ENCODE data around the gene RYR1. TPM values are rescaled to one million over a fixed set of nuclear protein-coding genes. Genes with fewer than 3 reads are reported as not detected.

The RYR1 gene
- total and polyA plus RNA-seq, 2 of the 8 experiments (the other 6 are each of a cell fraction or from before 2014, with no cell fraction given) = 5.8 to 11.8 TPM

DNA sequence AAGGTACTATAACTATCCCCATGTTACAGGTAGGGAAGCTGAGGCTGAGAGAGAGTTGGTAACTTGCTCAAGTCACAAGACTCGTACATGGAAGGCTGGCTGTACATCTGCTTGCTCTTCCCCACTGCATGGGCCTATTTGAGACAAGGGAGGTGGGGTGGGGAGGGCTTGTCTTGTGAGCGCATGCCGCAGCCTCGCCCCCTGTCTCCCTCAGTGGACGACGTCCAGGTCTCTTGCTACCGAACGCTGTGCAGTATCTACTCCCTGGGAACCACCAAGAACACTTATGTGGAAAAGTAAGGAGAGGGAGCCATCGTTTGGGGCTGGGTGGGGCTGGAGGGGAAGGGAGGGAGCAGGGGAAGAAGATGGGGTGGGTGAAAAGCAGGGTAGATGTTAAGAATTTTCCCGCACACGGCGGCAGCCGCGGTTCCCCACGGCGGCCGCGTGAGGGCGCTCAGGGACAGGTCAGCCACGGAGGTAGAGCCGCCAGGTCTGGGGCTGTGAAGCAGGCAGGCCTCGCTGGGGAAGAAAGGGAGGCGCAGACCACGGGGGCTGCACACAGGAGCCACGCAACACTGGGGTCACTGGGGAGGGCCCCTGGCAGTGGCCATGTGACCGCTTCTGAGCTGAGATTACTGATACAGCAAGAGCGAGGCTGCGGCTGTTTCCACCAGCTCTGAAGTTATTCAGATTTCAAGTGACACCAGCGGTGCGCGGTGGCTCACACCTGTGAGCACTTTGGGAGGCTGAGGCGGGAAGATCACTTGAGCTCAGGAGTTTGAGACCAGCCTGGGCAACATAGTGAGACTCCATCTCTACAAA lies 81.5 kb downstream of the RYR1 start (continued):
- TF ChIP-seq, protein P1, sequence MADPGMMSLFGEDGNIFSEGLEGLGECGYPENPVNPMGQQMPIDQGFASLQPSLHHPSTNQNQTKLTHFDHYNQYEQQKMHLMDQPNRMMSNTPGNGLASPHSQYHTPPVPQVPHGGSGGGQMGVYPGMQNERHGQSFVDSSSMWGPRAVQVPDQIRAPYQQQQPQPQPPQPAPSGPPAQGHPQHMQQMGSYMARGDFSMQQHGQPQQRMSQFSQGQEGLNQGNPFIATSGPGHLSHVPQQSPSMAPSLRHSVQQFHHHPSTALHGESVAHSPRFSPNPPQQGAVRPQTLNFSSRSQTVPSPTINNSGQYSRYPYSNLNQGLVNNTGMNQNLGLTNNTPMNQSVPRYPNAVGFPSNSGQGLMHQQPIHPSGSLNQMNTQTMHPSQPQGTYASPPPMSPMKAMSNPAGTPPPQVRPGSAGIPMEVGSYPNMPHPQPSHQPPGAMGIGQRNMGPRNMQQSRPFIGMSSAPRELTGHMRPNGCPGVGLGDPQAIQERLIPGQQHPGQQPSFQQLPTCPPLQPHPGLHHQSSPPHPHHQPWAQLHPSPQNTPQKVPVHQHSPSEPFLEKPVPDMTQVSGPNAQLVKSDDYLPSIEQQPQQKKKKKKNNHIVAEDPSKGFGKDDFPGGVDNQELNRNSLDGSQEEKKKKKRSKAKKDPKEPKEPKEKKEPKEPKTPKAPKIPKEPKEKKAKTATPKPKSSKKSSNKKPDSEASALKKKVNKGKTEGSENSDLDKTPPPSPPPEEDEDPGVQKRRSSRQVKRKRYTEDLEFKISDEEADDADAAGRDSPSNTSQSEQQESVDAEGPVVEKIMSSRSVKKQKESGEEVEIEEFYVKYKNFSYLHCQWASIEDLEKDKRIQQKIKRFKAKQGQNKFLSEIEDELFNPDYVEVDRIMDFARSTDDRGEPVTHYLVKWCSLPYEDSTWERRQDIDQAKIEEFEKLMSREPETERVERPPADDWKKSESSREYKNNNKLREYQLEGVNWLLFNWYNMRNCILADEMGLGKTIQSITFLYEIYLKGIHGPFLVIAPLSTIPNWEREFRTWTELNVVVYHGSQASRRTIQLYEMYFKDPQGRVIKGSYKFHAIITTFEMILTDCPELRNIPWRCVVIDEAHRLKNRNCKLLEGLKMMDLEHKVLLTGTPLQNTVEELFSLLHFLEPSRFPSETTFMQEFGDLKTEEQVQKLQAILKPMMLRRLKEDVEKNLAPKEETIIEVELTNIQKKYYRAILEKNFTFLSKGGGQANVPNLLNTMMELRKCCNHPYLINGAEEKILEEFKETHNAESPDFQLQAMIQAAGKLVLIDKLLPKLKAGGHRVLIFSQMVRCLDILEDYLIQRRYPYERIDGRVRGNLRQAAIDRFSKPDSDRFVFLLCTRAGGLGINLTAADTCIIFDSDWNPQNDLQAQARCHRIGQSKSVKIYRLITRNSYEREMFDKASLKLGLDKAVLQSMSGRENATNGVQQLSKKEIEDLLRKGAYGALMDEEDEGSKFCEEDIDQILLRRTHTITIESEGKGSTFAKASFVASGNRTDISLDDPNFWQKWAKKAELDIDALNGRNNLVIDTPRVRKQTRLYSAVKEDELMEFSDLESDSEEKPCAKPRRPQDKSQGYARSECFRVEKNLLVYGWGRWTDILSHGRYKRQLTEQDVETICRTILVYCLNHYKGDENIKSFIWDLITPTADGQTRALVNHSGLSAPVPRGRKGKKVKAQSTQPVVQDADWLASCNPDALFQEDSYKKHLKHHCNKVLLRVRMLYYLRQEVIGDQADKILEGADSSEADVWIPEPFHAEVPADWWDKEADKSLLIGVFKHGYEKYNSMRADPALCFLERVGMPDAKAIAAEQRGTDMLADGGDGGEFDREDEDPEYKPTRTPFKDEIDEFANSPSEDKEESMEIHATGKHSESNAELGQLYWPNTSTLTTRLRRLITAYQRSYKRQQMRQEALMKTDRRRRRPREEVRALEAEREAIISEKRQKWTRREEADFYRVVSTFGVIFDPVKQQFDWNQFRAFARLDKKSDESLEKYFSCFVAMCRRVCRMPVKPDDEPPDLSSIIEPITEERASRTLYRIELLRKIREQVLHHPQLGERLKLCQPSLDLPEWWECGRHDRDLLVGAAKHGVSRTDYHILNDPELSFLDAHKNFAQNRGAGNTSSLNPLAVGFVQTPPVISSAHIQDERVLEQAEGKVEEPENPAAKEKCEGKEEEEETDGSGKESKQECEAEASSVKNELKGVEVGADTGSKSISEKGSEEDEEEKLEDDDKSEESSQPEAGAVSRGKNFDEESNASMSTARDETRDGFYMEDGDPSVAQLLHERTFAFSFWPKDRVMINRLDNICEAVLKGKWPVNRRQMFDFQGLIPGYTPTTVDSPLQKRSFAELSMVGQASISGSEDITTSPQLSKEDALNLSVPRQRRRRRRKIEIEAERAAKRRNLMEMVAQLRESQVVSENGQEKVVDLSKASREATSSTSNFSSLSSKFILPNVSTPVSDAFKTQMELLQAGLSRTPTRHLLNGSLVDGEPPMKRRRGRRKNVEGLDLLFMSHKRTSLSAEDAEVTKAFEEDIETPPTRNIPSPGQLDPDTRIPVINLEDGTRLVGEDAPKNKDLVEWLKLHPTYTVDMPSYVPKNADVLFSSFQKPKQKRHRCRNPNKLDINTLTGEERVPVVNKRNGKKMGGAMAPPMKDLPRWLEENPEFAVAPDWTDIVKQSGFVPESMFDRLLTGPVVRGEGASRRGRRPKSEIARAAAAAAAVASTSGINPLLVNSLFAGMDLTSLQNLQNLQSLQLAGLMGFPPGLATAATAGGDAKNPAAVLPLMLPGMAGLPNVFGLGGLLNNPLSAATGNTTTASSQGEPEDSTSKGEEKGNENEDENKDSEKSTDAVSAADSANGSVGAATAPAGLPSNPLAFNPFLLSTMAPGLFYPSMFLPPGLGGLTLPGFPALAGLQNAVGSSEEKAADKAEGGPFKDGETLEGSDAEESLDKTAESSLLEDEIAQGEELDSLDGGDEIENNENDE (IDR thresholded peaks at IDR 0.05; ENCODE audit: insufficient replicate concordance, low read length) = no peak
- TF ChIP-seq SIN3A (conservative IDR thresholded peaks at IDR 0.05 in 1 of 2, IDR thresholded peaks at IDR 0.05 in 1 of 2; ENCODE audit: low read depth in 1 of 2, low read length in 2 of 2) (no peak), CBX5 (IDR thresholded peaks at IDR 0.05; ENCODE audit: low read depth, low read length) (no peak), SP1 (IDR thresholded peaks at IDR 0.05; ENCODE audit: low read depth, low read length) (no peak), JUN (IDR thresholded peaks at IDR 0.05; ENCODE audit: low read depth, low read length) (no peak), POLR2AphosphoS5 (IDR thresholded peaks at IDR 0.05; ENCODE audit: low read depth, low read length) (no peak), NRF1 (IDR thresholded peaks at IDR 0.05; ENCODE audit: low read depth, low read length) (no peak), SUZ12 (IDR thresholded peaks at IDR 0.05; ENCODE audit: low read length) (no peak), EP300 (IDR thresholded peaks at IDR 0.05; ENCODE audit: borderline replicate concordance in 1 of 2, low read depth in 2 of 2, low read length in 2 of 2) (no peak; a peak in 1 of 3 replicates), RFX5 (IDR thresholded peaks at IDR 0.05; ENCODE audit: borderline replicate concordance, low read depth, low read length) (no peak)
